T-helper 1 cell treated with Interleukin-12 subunit alpha and Interleukin-12 subunit beta and Interleukin-4 antibody, amounts not matched to agents 30 ng/mL and 1 ng/mL, for 36 hours (primary cell): ENCODE measurements around the gene TEX36. TPM values are rescaled to one million over a fixed set of nuclear protein-coding genes. Genes with fewer than 3 reads are reported as not detected.
"Not testable (repeated sequence)": the region's sequence is repeated elsewhere in the genome, so short reads cannot be mapped to it uniquely, and the experiment has no call there.

ENCODE experiments used
- intact Hi-C: fragments of 100-400 bp; cut with micrococcal nuclease; formaldehyde crosslinking; loops from one replicate; pipeline ENCODE4 v1.15.1; 2024
- total RNA-seq: library from RNA; stranded (reverse); gene quantifications from 2 replicates; pipeline ENCODE4 v1.2.3, GENCODE V29; 2022

Gene TEX36
- total RNA-seq, 1 donor from 2014 or later, result not detected

DNA sequence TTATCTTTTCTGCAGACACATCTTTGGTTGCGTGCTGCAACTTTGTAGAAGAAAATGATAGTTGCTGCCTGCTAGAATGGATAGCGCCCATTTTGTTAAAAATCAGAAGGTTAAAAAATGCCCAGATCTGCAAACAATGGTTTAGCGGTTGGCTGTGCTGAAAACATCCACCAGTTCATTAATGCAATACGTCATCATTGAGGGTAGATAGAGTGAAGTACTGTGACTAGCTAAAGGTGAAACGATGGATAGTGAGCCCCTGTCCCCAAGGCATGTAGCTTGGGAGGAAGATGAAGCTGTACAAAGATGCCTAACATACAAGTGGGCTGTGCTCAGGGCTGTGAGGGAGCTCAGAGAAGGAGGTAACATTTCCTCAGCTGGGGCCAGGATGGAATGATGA lies 48.4 kb downstream of the TEX36 start:
- intact Hi-C loops, result no loop called here

DNA sequence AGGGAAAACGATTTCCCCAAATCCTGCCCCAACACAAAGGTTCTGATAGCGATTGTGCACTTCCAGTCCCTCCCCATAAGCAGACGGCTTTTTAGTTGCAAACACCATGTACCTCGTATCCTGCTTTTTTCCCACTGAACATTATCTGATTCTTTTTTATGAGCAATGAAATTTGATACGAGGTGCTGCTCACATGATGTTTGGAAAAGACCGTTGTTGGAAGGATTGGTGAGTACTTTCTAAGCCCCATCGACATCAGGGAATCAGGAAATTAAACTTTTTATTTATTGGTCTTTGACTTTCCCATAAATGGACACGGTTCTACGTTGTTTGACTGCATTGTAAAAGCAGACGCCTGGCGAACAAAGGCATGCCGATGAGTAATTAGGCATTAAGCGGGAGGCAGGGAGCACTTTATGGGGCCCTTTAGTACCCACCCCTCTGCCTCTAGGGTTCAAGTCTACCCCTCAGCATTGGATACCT lies 49.4 kb downstream of the TEX36 start:
- intact Hi-C loops, result no loop called here

DNA sequence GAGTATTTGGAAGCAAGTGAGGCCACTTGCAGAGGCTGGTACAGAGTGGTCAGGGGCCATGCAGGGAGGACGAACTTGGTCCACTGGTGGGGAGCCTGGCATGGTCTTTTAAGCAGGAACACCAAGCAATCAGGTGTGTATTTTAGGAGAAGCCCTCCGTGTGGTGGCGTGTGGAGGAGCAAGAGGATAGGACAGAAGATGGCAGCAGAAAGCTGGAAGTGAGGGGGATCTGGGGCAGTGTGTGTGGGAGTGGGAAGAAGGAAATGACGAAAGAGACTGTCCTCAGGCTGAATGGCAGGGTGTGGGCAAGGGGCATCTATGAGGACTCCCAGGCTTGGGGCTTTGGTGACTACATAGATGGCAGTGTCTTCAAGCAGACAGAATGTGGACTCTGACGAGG lies 51.2 kb downstream of the TEX36 start:
- intact Hi-C loops, result no loop called here

DNA sequence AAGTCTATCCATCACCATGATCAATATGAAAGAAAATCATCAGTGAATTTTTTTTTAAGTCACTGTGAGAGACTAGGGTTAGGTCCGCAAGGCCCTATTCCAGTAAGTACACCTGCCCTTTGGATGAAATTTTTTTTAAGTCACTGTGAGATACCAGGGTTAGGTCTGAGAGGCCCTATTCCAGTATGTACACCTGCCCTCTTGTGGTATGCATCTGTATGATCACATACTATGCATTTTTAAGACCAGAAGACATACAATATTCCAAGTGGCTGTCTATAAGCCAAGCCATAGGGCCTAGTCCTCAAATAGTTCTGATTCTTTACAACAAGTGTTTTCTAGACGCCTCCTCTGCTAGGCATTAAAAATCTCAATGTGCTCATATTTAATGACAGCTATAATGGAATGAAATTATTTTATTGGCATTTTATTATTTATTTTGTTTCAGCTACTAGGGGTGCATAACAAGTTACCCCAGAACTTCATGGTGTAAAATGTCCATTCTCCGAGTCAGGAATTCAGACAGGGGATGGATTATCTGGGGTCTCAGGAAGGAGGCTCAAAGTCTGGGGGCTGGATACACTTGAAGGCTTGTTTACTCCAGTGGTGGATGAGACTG lies 53.1 kb downstream of the TEX36 start:
- intact Hi-C loops, result no loop called here

DNA sequence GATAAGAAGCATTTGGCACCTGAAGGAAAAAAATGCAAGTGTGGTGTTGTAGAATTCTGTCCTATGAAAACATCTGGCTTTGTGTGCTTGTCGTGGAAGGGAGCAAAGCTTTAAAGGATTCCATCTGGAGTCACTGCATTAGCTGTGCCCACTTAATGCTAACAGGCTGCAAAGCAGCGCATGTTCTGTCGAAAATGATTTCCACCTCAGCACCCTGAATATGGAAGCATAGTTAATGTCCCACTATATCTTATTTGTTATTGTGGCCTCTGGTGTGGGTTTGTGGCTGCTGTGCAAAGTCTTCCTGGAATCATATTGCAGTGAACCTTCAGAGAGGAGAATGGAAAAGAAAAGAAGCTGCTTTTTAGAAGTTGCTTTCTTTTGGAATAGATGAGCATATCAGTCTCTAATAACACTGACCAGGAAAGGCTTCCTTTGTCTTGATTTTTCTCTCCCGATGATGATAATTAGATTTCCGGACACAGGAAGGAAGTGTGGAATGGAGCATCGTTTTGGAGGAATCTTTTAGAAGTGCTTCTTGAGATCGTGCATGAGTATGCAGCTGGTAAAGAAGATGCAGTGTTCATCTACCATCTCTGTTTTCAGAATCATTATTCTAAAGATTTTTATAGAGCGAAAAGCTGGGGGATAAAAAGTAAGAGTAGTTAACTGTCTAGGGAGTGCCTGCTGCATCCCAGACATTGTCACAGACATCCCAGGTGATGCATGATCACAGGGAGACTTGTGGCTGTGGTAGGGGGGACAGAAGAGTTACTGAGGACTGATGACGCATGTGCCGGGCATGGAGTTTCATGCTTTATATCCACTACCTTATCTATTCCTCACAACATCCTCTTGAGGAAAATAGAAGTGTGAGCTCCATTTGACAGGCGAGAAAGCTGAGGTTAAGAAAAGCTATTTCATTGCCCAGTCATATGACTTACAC lies 54.6 kb downstream of the TEX36 start:
- intact Hi-C loops, result no loop called here

DNA sequence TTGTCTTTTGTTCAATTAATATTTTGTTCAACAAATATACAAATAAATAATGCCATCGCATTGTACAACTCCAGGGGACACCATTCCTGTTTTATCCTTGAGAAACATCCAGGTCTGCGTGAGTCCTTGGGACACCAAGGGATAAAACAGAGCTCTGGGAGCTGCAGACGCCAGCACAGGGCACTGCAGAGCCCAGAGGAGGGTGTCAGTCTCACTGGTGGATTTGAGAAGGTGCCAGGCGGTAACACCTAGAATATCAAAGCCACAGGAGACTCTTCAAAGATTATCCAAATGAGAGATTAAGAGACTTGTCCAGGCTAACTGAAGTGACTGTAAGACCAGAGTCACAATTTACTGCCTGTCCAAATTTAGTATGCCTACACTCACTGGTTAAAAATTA lies 55.3 kb downstream of the TEX36 start:
- intact Hi-C loops, result no loop called here

DNA sequence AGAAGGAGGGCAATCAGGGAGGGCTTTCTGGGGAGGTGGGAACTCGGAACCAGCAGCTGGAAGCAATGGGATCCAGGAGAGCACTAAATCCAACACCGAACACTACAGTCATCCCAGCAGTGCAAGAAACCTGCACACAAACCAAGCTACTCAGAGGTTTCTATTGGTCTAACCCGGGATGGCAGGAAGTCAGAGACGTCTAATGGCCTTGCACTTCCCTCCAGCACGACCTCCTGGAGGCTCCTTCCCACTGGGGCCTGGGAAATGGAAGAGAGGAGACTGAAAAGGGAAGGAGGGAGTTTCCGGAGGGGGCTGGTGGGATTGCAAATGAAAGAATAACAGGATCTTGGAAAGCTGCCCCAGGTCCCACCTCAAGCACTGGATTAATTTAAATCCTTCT lies 56.3 kb downstream of the TEX36 start:
- intact Hi-C loops, result no loop called here

DNA sequence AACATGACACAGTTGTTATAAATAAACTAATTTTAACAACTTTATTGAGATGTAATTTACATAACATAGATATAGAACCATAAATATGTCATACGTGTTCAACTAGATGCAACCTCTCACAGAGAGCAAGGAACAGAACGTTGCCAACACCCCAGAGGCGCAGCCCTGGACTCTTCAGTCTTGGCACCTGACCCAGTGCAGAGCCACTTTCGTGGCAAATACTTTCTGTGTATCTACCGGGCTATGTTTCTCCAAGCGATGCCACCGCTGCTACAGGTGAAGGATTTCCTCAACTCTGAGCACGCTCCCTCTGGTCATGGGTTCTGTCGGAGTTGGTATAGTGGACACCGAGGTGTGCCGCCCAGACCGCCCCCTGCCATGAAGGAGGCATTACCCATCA lies 57.4 kb downstream of the TEX36 start:
- intact Hi-C loops, result no loop called here

DNA sequence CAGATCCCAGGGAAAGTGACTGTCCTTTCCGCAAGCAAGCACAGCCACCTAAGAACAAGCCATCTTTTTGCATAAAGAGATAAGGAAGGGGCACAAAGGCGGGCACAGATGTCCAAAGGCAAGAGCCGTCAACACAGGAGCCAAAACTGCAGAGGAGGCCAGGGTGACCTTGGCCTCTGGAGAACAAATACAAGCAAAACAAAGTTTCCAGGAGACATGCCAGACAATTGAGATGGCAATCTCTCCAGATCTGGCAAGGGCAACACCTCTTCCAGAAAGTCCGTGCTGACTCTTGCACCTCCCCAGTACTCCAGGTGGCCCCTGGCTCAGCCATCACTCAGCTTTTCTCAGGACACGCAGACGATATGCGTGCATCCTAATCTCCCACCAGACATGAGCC lies 58.2 kb downstream of the TEX36 start:
- intact Hi-C loops, result no loop called here

DNA sequence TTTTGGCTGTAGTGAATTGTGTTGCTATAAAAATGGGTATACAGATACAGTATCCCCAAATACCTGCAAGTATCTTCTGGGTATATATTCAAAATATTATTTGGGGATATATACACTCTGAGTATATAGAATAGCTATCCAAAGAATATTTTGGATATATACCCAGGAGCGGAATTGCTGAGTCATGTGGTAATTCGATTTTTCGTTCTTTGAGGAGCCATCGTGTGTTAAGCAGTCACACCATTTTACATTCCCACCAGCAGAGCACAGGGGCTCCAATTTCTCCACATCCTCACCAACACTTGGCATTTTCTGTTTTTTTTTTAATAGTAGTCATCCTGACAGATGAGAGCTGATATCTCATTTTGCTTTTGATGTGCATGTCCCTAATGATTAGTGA lies 61.9 kb downstream of the TEX36 start:
- intact Hi-C loops, result no loop called here

DNA sequence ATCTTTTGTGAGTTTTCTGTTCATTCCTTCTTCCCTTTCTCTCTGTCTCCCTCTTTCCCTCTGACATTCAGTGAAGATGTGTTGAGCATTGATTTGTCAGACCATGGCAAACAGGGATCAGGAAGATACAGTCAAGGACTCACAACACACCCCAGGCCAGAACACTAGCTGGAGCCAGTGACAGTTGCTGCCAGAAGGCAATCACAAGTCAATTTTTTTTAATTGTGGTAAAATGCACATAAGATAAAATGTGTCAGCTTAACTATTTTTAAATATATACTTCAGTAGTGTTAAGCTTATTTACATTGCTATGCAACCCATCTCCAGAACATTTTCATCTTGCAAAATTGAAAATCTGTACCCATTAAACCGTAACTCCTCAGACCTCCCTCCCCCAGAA lies 62.6 kb downstream of the TEX36 start:
- intact Hi-C loops, result no loop called here

DNA sequence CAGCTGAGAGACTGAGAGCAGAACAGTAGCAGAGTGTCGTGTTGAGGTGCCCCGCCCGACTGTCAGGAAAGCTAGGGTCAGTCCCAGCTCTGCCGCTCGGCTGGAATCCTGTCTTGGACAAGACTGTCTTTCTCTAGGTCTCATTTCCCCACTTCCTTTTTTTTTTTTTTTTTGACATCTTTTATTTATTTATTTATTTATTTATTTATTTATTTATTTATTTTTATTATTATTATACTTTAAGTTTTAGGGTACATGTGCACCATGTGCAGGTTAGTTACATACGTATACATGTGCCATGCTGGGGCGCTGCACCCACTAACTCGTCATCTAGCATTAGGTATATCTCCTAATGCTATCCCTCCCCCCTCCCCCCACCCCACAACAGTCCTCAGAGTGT lies 69.9 kb downstream of the TEX36 start:
- intact Hi-C loops, result not testable (repeated sequence)

DNA sequence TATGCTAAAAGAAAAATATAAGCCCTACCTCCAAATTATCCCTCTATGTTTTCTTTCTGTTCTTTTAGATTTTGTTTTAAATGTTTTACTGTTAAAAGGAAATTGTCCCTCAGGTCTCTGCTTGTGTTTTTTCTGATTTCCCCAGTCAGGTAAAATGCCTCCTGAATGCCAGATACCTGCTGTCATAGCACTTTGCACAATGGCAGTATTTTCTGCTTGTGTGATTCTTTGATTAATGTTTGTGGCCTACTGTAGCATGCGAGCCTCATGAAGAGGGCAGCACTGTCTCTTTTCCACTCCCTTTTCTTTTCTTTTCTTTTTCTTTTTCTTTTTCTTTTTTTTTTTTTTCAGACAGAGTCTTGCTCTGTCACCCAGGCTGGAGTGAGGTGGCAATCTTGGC lies 71.2 kb downstream of the TEX36 start:
- intact Hi-C loops, result no loop called here

DNA sequence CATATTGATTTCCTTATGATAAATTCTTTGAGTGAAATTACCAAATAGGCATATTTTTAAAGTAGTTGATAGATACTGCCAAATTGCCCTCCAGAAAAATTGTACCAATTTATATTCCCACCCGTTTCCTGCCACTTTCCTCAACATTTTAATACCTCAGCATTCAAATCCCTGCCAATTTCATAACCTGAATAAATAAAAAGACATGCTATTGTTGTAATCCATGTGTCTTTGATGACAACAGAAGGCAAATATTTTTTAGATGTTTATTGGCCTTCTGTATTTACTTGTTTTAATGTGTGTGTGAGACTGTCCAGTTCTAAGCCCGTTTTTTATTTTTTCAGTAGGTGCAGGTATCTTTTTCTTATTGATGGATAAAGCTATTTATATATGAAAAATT lies 71.7 kb downstream of the TEX36 start:
- intact Hi-C loops, result no loop called here

DNA sequence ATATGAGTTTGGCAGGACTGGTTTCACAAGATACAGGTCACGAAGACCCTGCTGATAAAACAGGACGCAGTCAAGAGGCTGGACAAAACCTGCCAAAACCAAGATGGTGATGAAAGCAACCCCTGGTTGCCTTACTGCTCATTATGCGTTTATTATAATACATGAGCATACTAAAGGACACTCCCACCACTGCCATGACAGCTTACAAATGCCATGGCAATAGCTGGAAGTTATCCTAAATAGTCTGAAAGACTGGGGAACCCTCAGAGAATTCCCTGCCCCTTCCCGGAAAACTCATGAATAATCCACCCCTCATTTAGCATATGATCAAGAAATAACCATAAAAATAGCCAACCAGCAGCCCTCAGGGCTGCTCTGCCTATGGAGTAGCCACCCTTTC lies 73.1 kb downstream of the TEX36 start:
- intact Hi-C loops, result no loop called here

DNA sequence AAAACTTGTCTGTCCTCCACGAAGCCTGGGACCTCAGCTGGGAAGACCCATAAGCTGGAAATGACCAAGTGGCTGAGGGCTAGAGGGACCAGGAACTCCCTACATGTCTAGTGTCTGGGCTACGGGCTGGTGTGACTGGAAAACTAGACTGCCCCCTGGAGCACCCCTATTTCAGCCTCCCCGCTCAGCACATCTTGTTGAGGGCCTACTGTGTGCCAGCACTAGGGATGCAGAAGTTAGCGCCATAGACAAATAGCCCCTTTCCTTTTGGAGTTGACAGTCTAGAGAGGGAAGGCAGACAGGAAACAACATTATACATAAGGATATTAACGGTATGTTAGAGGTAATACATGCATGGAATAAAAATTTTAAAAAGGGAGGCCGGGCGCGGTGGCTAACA lies 74.5 kb downstream of the TEX36 start:
- intact Hi-C loops, result no loop called here

DNA sequence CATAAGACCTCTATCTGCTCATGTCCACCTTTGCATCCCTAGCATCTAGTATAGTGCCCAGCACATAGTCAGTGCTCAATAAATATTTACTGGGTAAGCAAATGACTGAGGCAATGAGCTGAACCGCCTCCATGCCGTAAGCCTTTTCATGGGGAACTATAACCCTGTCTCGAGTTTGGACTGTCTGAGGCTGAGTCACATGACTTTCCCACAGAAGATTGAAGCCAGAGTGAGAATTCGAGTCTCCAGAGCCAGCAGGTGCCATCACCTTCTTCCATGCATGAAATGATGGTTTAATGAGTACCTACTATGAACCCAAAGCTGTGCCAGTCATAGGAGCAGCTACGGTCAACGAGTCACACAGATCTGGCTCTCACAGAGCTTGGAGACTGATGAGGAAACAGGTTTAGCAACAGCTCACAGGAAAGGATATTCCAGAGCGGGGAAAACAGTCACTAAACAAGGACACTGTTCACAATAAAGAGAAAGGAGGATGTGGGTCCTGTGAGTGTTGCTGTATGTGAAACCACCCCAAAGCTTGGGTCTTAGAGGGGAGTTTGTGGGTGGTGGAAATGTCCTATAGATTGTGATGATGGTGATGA lies 75.2 kb downstream of the TEX36 start:
- intact Hi-C loops, result no loop called here

DNA sequence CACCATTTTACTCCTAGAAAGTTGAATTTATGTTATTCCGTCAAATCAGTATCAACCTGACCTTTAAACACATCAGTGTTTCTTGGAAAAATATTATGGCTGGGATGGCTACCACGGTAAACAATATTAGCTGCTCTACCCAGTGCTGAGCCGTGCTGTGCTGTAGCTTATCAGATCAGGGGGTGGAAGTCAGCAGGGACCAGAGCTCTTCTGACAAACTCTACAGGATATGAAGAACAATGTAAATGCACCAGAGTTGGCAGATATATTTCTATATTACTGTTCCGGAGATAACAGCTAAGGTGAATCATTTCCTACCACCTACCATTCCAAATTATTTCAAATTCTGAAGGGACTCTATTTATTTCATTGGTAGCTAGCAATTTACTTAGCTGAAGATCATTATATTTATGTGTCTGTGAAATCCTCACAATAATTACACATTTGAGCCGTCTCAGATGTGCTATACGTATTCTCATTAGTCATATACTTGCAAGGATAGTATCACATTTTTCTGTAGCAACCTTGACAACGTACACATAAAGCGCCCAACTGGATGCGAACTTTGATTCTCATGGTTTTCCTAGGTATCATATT lies 76.5 kb downstream of the TEX36 start:
- intact Hi-C loops, result no loop called here
